ENCODE measurements around the gene PRR36. TPM values are rescaled to one million over a fixed set of nuclear protein-coding genes. Genes with fewer than 3 reads are reported as not detected.

The PRR36 gene
- total and polyA plus RNA-seq, 10 of the 15 experiments (the other 5 are each of a cell fraction or from before 2014, with no cell fraction given) = 0.04 TPM; not detected in 9

DNA sequence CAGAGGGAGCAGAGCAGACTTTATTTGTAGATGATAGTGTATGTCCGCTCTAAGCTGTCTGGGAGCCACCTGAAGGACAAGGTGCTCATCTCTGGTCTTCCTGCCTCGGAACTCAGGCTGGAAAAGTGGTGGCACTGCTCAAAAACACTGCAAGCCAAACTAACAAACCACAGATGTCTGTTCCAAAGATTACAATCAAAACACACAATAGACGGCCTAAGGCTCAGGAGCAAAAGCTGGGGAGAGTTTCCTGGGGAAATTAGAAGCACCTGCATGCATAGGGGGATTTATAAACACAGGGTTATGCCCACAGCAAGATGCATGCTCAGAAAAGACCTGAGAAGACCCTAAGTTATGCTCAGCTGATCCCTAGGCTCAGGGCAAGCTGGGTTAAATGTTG is 53.6 kb downstream of the PRR36 start:
- intact Hi-C loops (cut with micrococcal nuclease; ENCODE audit: unreplicated experiment) = no loop called here
- POLR2A ChIA-PET = interaction anchor here (0.6 kb wide), 1 partner anchor 623 kb away, joined by 3 read pairs; no protein-coding TSS in a partner anchor
- SMC1A ChIA-PET (ENCODE audit: uncharacterized antibody, unreplicated experiment) = interaction anchor here (0.6 to 1.9 kb wide), 3 partner anchors 11 to 309 kb away, joined by 3 to 6 read pairs (median 5); no protein-coding TSS in a partner anchor

DNA sequence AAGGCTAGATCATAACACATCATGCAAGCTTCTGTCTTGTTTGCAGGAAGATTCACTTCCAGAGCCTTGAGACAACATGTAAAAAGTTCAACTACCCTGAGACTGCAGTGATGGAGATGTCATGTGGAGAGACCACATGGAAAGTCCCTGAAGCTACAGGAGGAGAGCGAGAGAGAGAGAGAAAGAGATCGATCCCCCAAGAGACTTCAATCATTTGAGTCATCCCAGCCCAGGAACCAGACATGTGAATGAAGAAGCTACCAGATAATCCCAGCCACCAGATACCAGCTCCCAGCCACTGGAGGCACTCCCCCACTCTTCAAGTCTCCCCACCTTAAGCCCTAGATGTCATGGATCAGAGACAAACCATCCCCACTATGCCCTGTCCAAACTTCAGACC is 54.9 kb downstream of the PRR36 start:
- Histone ChIP-seq H2AFZ (ENCODE audit: control insufficient read depth, low read depth, low read length) (no peak overlapping the region), H3K4me2 (ENCODE audit: control insufficient read depth, insufficient read depth) (no peak overlapping the region), H3K36me3 (ENCODE audit: control insufficient read depth in 2 of 2, insufficient read depth in 2 of 2, low read length in 1 of 2) (no peaks in the 10 kb centered on the region), H3K27me3 (replicated peaks in 1 of 2; ENCODE audit: control insufficient read depth in 2 of 2, insufficient read depth in 2 of 2, low read length in 1 of 2) (no peaks in the 10 kb centered on the region), H3K4me3 (no peak overlapping the region), H3K79me2 (ENCODE audit: control insufficient read depth, insufficient read depth, low read length) (no peaks in the 10 kb centered on the region), H4K20me1 (ENCODE audit: control insufficient read depth, insufficient read depth) (no peaks in the 10 kb centered on the region), H3K9me3 (replicated peaks; ENCODE audit: control insufficient read depth, insufficient read depth, low read length) (peaks cover 17% of the 10 kb centered on the region), H3K27ac (ENCODE audit: control insufficient read depth, insufficient read depth) (peak overlapping the region; percentile 41), H3K9ac (ENCODE audit: control insufficient read depth, insufficient read depth, low read length) (no peak overlapping the region), H3K4me1 (ENCODE audit: control insufficient read depth, insufficient read depth, low read length) (peaks cover 24% of the 10 kb centered on the region)
- ChIA-PET RAD21 (ENCODE audit: unreplicated experiment) (interaction anchor here (0.8 to 1.9 kb wide), 3 partner anchors 12 to 251 kb away, joined by 3 to 4 read pairs (median 4); no protein-coding TSS in a partner anchor), SMC1A (ENCODE audit: uncharacterized antibody, unreplicated experiment) (interaction anchor here (0.8 to 2.6 kb wide), 7 partner anchors 9 to 97 kb away, joined by 3 to 11 read pairs (median 4); no protein-coding TSS in a partner anchor), POLR2A (interaction anchor here (0.6 to 1.4 kb wide), 3 partner anchors 9 to 407 kb away, joined by 3 to 5 read pairs (median 3); no protein-coding TSS in a partner anchor), CTCF (interaction anchor here (0.5 to 3.1 kb wide), 5 partner anchors 17 to 256 kb away, joined by 3 to 10 read pairs (median 4); no protein-coding TSS in a partner anchor)
- FAIRE-seq (peak; percentile 85), ATAC-seq (peak; percentile 82), DNase-seq (ENCODE audit: low read depth, low spot score) (peak; percentile 86)
- intact Hi-C loops (cut with micrococcal nuclease; ENCODE audit: unreplicated experiment) (loop anchor here (2.0 kb wide), 1 partner anchor 19 kb away; no protein-coding TSS in a partner anchor), in situ Hi-C loops (cut with MboI) (no loop called here)
- 0% methylated on average over 2 of the region's 2 CpGs for WGBS (ENCODE audit: insufficient coverage, insufficient replicate concordance, low lambda C conversion rate, missing lambda C conversion rate)
- no TSS peak for BruUV-seq (replicated peaks)
- no peak for TF ChIP-seq MTA3 (IDR thresholded peaks at IDR 0.05; ENCODE audit: borderline replicate concordance, low read length)
- no peak for TF ChIP-seq STAT1 (conservative IDR thresholded peaks at IDR 0.05)
- no peak for TF ChIP-seq CBX3 (IDR thresholded peaks at IDR 0.05; ENCODE audit: borderline replicate concordance, low read depth)
- no peak for TF ChIP-seq KAT2A (conservative IDR thresholded peaks at IDR 0.05; ENCODE audit: control insufficient read depth, low read depth, low read length)
- no peak for TF ChIP-seq MXI1 (IDR thresholded peaks at IDR 0.05; ENCODE audit: low read depth, low read length)
- TF ChIP-seq CHD4 (IDR thresholded peaks at IDR 0.05) = no peak
- TF ChIP-seq CREB1 (IDR thresholded peaks at IDR 0.05; ENCODE audit: low read depth) = no peak
- no peak for TF ChIP-seq NR2C1 (IDR thresholded peaks at IDR 0.05)
- TF ChIP-seq, protein P1, sequence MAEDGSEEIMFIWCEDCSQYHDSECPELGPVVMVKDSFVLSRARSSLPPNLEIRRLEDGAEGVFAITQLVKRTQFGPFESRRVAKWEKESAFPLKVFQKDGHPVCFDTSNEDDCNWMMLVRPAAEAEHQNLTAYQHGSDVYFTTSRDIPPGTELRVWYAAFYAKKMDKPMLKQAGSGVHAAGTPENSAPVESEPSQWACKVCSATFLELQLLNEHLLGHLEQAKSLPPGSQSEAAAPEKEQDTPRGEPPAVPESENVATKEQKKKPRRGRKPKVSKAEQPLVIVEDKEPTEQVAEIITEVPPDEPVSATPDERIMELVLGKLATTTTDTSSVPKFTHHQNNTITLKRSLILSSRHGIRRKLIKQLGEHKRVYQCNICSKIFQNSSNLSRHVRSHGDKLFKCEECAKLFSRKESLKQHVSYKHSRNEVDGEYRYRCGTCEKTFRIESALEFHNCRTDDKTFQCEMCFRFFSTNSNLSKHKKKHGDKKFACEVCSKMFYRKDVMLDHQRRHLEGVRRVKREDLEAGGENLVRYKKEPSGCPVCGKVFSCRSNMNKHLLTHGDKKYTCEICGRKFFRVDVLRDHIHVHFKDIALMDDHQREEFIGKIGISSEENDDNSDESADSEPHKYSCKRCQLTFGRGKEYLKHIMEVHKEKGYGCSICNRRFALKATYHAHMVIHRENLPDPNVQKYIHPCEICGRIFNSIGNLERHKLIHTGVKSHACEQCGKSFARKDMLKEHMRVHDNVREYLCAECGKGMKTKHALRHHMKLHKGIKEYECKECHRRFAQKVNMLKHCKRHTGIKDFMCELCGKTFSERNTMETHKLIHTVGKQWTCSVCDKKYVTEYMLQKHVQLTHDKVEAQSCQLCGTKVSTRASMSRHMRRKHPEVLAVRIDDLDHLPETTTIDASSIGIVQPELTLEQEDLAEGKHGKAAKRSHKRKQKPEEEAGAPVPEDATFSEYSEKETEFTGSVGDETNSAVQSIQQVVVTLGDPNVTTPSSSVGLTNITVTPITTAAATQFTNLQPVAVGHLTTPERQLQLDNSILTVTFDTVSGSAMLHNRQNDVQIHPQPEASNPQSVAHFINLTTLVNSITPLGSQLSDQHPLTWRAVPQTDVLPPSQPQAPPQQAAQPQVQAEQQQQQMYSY (CRISPR knock-in tag; IDR thresholded peaks at IDR 0.05) = no peak
- TF ChIP-seq CREM (IDR thresholded peaks at IDR 0.05; ENCODE audit: low read depth) = peak; percentile 57; the same call in 1 of the 2 replicates

More for the DNA sequence above, 53.6 kb downstream of the PRR36 start:
- WGBS (ENCODE audit: insufficient coverage, insufficient replicate concordance, low lambda C conversion rate, missing lambda C conversion rate) = 68% methylated on average over 3 of the region's 3 CpGs
- in situ Hi-C loops (cut with MboI) = no loop called here
- CTCF ChIA-PET = interaction anchor here (1.2 to 1.6 kb wide), 2 partner anchors 32 to 252 kb away, joined by 3 to 6 read pairs; no protein-coding TSS in a partner anchor
- H3K4me2 ChIP-seq (ENCODE audit: control insufficient read depth, insufficient read depth) = no peak overlapping the region
- no peaks in the 10 kb centered on the region for H3K79me2 ChIP-seq (ENCODE audit: control insufficient read depth, insufficient read depth, low read length)
- no peak overlapping the region for H3K27ac ChIP-seq (ENCODE audit: control insufficient read depth, insufficient read depth)
- H3K4me1 ChIP-seq (ENCODE audit: control insufficient read depth, insufficient read depth, low read length) = peaks cover 16% of the 10 kb centered on the region
- no peak for ATAC-seq
- H3K36me3 ChIP-seq (ENCODE audit: control insufficient read depth in 2 of 2, insufficient read depth in 2 of 2, low read length in 1 of 2) = no peaks in the 10 kb centered on the region
- H3K9ac ChIP-seq (ENCODE audit: control insufficient read depth, insufficient read depth, low read length) = no peak overlapping the region
- TF ChIP-seq ZSCAN29 (IDR thresholded peaks at IDR 0.05) (no peak), NR2F1 (conservative IDR thresholded peaks at IDR 0.05) (no peak), BACH1 (IDR thresholded peaks at IDR 0.05; ENCODE audit: borderline replicate concordance) (no peak), KDM1A (IDR thresholded peaks at IDR 0.05; ENCODE audit: borderline replicate concordance) (no peak), YBX1 (IDR thresholded peaks at IDR 0.05) (no peak), MEF2B (IDR thresholded peaks at IDR 0.05; ENCODE audit: partially characterized antibody, poor library complexity, severe bottlenecking) (no peak), SMARCA5 (IDR thresholded peaks at IDR 0.05) (no peak)
- no peak overlapping the region for H2AFZ ChIP-seq (ENCODE audit: control insufficient read depth, low read depth, low read length)
- no peak for DNase-seq (ENCODE audit: low read depth, low spot score)
- H3K27me3 ChIP-seq (replicated peaks in 1 of 2; ENCODE audit: control insufficient read depth in 2 of 2, insufficient read depth in 2 of 2, low read length in 1 of 2) = no peaks in the 10 kb centered on the region
- H4K20me1 ChIP-seq (ENCODE audit: control insufficient read depth, insufficient read depth) = no peaks in the 10 kb centered on the region
- peaks cover 17% of the 10 kb centered on the region for H3K9me3 ChIP-seq (replicated peaks; ENCODE audit: control insufficient read depth, insufficient read depth, low read length)
- RAD21 ChIA-PET (ENCODE audit: unreplicated experiment) = interaction anchor here (1.9 kb wide), 1 partner anchor 11 kb away, joined by 4 read pairs; no protein-coding TSS in a partner anchor
- FAIRE-seq = no peak
- H3K4me3 ChIP-seq = no peak overlapping the region
- BruUV-seq (replicated peaks) = no TSS peak
